ENCODE measurements around the gene C20orf202. TPM values are rescaled to one million over a fixed set of nuclear protein-coding genes. Genes with fewer than 3 reads are reported as not detected.

C20orf202 gene
- total and polyA plus RNA-seq, 2 experiments from 2014 or later = not detected

DNA sequence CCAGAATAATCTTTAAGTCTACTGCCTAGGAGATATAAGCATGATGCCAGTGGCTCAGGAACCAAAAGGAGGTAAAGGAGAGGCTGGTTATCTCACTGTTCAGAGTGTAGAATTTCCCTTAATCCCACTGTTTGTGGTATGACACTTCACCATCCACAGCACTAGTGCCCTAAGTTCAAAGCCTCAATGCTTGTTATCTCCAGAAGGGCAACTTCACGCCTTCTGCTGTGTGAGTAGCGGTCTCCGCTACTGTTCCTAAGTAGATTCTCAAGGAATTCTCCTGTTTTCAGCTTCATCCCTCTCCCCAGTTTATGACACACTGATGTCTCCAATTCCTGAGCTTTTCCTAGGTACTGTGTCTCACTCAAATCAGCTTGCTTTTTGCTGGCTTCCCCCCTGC is 49.2 kb downstream of the C20orf202 start:
- TF ChIP-seq JUNB (IDR thresholded peaks at IDR 0.05; ENCODE audit: unreplicated experiment) (no peak), EZH2 (IDR thresholded peaks at IDR 0.05; ENCODE audit: low read depth, unreplicated experiment) (no peak), CREB1 (CRISPR knock-in tag; IDR thresholded peaks at IDR 0.05; ENCODE audit: low read depth) (no peak), NANOG (IDR thresholded peaks at IDR 0.05; ENCODE audit: borderline replicate concordance) (no peak), CTCF (conservative IDR thresholded peaks at IDR 0.05; ENCODE audit: low read depth in 2 of 2) (no peak), POLR2AphosphoS5 (IDR thresholded peaks at IDR 0.05; ENCODE audit: low read depth) (no peak), EZH2phosphoT487 (IDR thresholded peaks at IDR 0.05; ENCODE audit: unreplicated experiment) (no peak), ZNF331 (CRISPR knock-in tag; IDR thresholded peaks at IDR 0.05; ENCODE audit: low read depth) (no peak), STAT1 (IDR thresholded peaks at IDR 0.05; ENCODE audit: unreplicated experiment) (no peak), ZNF462 (CRISPR knock-in tag; IDR thresholded peaks at IDR 0.05) (no peak), ZNF114 (CRISPR knock-in tag; IDR thresholded peaks at IDR 0.05) (no peak)
- TF ChIP-seq, protein P1, sequence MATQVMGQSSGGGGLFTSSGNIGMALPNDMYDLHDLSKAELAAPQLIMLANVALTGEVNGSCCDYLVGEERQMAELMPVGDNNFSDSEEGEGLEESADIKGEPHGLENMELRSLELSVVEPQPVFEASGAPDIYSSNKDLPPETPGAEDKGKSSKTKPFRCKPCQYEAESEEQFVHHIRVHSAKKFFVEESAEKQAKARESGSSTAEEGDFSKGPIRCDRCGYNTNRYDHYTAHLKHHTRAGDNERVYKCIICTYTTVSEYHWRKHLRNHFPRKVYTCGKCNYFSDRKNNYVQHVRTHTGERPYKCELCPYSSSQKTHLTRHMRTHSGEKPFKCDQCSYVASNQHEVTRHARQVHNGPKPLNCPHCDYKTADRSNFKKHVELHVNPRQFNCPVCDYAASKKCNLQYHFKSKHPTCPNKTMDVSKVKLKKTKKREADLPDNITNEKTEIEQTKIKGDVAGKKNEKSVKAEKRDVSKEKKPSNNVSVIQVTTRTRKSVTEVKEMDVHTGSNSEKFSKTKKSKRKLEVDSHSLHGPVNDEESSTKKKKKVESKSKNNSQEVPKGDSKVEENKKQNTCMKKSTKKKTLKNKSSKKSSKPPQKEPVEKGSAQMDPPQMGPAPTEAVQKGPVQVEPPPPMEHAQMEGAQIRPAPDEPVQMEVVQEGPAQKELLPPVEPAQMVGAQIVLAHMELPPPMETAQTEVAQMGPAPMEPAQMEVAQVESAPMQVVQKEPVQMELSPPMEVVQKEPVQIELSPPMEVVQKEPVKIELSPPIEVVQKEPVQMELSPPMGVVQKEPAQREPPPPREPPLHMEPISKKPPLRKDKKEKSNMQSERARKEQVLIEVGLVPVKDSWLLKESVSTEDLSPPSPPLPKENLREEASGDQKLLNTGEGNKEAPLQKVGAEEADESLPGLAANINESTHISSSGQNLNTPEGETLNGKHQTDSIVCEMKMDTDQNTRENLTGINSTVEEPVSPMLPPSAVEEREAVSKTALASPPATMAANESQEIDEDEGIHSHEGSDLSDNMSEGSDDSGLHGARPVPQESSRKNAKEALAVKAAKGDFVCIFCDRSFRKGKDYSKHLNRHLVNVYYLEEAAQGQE (IDR thresholded peaks at IDR 0.05; ENCODE audit: unreplicated experiment) = no peak
- TF ChIP-seq, protein P2, sequence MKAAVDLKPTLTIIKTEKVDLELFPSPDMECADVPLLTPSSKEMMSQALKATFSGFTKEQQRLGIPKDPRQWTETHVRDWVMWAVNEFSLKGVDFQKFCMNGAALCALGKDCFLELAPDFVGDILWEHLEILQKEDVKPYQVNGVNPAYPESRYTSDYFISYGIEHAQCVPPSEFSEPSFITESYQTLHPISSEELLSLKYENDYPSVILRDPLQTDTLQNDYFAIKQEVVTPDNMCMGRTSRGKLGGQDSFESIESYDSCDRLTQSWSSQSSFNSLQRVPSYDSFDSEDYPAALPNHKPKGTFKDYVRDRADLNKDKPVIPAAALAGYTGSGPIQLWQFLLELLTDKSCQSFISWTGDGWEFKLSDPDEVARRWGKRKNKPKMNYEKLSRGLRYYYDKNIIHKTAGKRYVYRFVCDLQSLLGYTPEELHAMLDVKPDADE (IDR thresholded peaks at IDR 0.05) = no peak
- H3K27me3 ChIP-seq (ENCODE audit: insufficient read depth) = 0 out of 2 replicates have a peak, but pooled peaks cover 4% of the 10 kb centered on the region
- no peak overlapping the region for H3K4me2 ChIP-seq
- Mint-ChIP-seq H3K27me3 (ENCODE audit: insufficient read depth, low read depth, poor library complexity) (no peaks in the 10 kb centered on the region), H3K27ac (no peak overlapping the region), H3K36me3 (ENCODE audit: low read depth) (no peaks in the 10 kb centered on the region), H3K4me1 (no peaks in the 10 kb centered on the region), H3K4me3 (no peak overlapping the region), H3K9me3 (peaks cover 4% of the 10 kb centered on the region; the same call in 2 of the 3 replicates)
- no peak for ATAC-seq
- no peaks in the 10 kb centered on the region for H3K9me2 ChIP-seq (ENCODE audit: insufficient read depth)
- no peak overlapping the region for H2AFZ ChIP-seq
- no peaks in the 10 kb centered on the region for H3K36me3 ChIP-seq (ENCODE audit: insufficient read depth)
- H4K20me1 ChIP-seq (replicated peaks; ENCODE audit: insufficient read depth) = no peaks in the 10 kb centered on the region
- no peaks in the 10 kb centered on the region for H3K79me2 ChIP-seq (replicated peaks; ENCODE audit: insufficient read depth)
- DNase-seq (ENCODE audit: low spot score) = no peak
- no peaks in the 10 kb centered on the region for H3K4me1 ChIP-seq (ENCODE audit: insufficient read depth)
- no peaks in the 10 kb centered on the region for H3F3A ChIP-seq (replicated peaks; ENCODE audit: low read depth)
- H3K27ac ChIP-seq (ENCODE audit: low read depth) = no peak overlapping the region
- no peak overlapping the region for H3K4me3 ChIP-seq
